ENCODE measurements around the gene CCM2L. TPM values are rescaled to one million over a fixed set of nuclear protein-coding genes. Genes with fewer than 3 reads are reported as not detected.

The CCM2L gene
- total and polyA plus RNA-seq, 9 of the 15 experiments (the other 6 are each of a cell fraction or from before 2014, with no cell fraction given), result 0.04 TPM; not detected in 8

DNA sequence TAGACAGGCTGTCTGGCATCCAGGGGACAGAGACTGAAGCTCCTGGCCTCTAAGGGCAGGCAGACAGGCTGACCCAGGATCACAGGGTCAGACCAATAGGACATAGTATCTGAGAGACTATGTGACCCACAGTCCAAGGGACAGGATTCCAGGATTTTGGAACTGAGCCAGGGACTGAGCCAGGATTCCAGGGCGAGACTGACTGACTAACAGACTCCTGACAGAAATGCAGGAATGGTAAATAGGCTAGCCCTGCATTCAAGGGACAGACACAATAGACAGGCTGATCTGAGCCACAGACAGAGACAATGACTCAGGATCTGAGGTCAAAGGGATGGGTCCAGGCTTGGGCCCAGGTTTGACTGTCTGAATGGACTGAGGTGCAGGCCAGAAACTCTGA, 22.5 kb upstream of the CCM2L start:
- H2AFZ ChIP-seq (ENCODE audit: low read depth, low read length), result no peak overlapping the region
- no peaks in the 10 kb centered on the region for H3K9me3 ChIP-seq (replicated peaks; ENCODE audit: control insufficient read depth, insufficient read depth, low read depth, low read length)
- BruUV-seq (replicated peaks), result no TSS peak
- ChIA-PET CTCF (ENCODE audit: low intra/inter-chr PET ratio) (no interaction called here), POLR2A (no interaction called here)
- H3K79me2 ChIP-seq (ENCODE audit: control insufficient read depth, insufficient read depth, low read length), result no peaks in the 10 kb centered on the region
- ATAC-seq (peak; percentile 70), DNase-seq (ENCODE audit: extremely low read depth in 1 of 4, low spot score in 3 of 4) (no peak), FAIRE-seq (peak; percentile 55)
- 0% methylated on average over 1 of the region's 1 CpG for WGBS (ENCODE audit: insufficient coverage, low coverage, missing lambda C conversion rate)
- H3K36me3 ChIP-seq (ENCODE audit: control insufficient read depth, insufficient read depth, low read length), result no peaks in the 10 kb centered on the region
- H4K20me1 ChIP-seq (replicated peaks; ENCODE audit: control insufficient read depth, insufficient read depth, low read length), result no peaks in the 10 kb centered on the region; the same call in none of the 2 replicates
- no peak overlapping the region for H3K4me2 ChIP-seq (ENCODE audit: insufficient read depth, low read length)
- no peaks in the 10 kb centered on the region; a peak in 1 of 5 replicates for H3K4me1 ChIP-seq (replicated peaks in 1 of 2; ENCODE audit: control insufficient read depth in 2 of 2, insufficient read depth in 2 of 2, low read length in 2 of 2)
- H3K9ac ChIP-seq (ENCODE audit: insufficient read depth in 1 of 2, low read depth in 2 of 2, low read length in 2 of 2), result no peak overlapping the region
- intact Hi-C loops (cut with micrococcal nuclease), result no loop called here
- no peak overlapping the region for H3K4me3 ChIP-seq
- in situ Hi-C loops (cut with MboI), result no loop called here
- TF ChIP-seq GATA2 (CRISPR knock-in tag; IDR thresholded peaks at IDR 0.05) (no peak), ZNF444 (CRISPR knock-in tag; IDR thresholded peaks at IDR 0.05) (no peak), NFE2 (IDR thresholded peaks at IDR 0.05; ENCODE audit: low read depth) (0 out of 2 replicates have a peak, but pooled peaks have one; percentile 35), COPS2 (conservative IDR thresholded peaks at IDR 0.05) (no peak), NFIC (IDR thresholded peaks at IDR 0.05) (peak; percentile 57)
- TF ChIP-seq, protein P1, sequence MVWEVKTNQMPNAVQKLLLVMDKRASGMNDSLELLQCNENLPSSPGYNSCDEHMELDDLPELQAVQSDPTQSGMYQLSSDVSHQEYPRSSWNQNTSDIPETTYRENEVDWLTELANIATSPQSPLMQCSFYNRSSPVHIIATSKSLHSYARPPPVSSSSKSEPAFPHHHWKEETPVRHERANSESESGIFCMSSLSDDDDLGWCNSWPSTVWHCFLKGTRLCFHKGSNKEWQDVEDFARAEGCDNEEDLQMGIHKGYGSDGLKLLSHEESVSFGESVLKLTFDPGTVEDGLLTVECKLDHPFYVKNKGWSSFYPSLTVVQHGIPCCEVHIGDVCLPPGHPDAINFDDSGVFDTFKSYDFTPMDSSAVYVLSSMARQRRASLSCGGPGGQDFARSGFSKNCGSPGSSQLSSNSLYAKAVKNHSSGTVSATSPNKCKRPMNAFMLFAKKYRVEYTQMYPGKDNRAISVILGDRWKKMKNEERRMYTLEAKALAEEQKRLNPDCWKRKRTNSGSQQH (CRISPR knock-in tag; IDR thresholded peaks at IDR 0.05), result no peak
- no peaks in the 10 kb centered on the region for H3K9me1 ChIP-seq (ENCODE audit: control insufficient read depth, insufficient read depth, low read length)
- H3K27me3 ChIP-seq (ENCODE audit: control insufficient read depth in 2 of 2, insufficient read depth in 2 of 2, low read length in 2 of 2), result peaks cover 4 to 32% of the 10 kb centered on the region in 2 experiments; a peak in 3 of 5 replicates
- H3K27ac ChIP-seq (ENCODE audit: extremely low read depth, low read depth, low read length), result no peak overlapping the region

All from K562 (cell line).